MM.1S (cell line): ENCODE data around the gene SCMH1.
A peak's percentile ranks its signal among the peaks of the same experiment; 100 is the strongest.

Experiments
- DNase-seq: peaks from one replicate; pipeline ENCODE4 v3.0.0-alpha.2; 2015
- H2AFZ ChIP-seq: fragments of 300-600 bp; sonication (generic); 2 replicates; pipeline ENCODE4 v1.6.0; 2016; ENCODE audit warnings: antibody characterized with exemption, low read length
- H3F3A ChIP-seq: fragments of 300-600 bp; sonication (generic); 2 replicates; pipeline ENCODE4 v1.6.1; 2016; ENCODE audit warnings: mild to moderate bottlenecking, antibody characterized with exemption, low read length, moderate library complexity, mixed read lengths; ENCODE audit not compliant: insufficient read depth
- H3K27ac ChIP-seq: fragments of 300-600 bp; sonication (generic); 2 replicates; pipeline ENCODE4 v1.5.1; 2016; ENCODE audit warnings: mild to moderate bottlenecking, low read length
- H3K27me3 ChIP-seq: fragments of 300-600 bp; sonication (generic); replicated peaks from 2 replicates; pipeline ENCODE4 v1.6.0; 2016; ENCODE audit warnings: low read length; ENCODE audit not compliant: insufficient read depth
- H3K36me3 ChIP-seq: fragments of 300-600 bp; sonication (generic); replicated peaks from 2 replicates; pipeline ENCODE4 v1.6.1; 2016; ENCODE audit warnings: mild to moderate bottlenecking, low read length, mixed read lengths; ENCODE audit not compliant: insufficient read depth
- H3K4me1 ChIP-seq: fragments of 300-600 bp; sonication (generic); 2 replicates; pipeline ENCODE4 v1.6.1; 2016; ENCODE audit warnings: low read length, mixed read lengths
- H3K4me2 ChIP-seq: fragments of 300-600 bp; sonication (generic); 2 replicates; pipeline ENCODE4 v1.6.0; 2016; ENCODE audit warnings: low read depth, low read length
- H3K4me3 ChIP-seq: fragments of 300-600 bp; sonication (generic); 2 replicates; pipeline ENCODE4 v1.5.1; 2016; ENCODE audit warnings: low read length, mixed read lengths
- H3K79me2 ChIP-seq: fragments of 300-600 bp; sonication (generic); 2 replicates; pipeline ENCODE4 v1.6.1; 2016; ENCODE audit warnings: mixed run types, low read length, mixed read lengths
- H3K9ac ChIP-seq: fragments of 300-600 bp; sonication (generic); 2 replicates; pipeline ENCODE4 v1.6.1; 2016; ENCODE audit warnings: low read length, mixed read lengths
- H3K9me2 ChIP-seq: fragments of 300-600 bp; sonication (generic); replicated peaks from 2 replicates; pipeline ENCODE4 v1.6.1; 2016; ENCODE audit warnings: mild to moderate bottlenecking, low read length, mixed read lengths; ENCODE audit not compliant: insufficient read depth
- H3K9me3 ChIP-seq: fragments of 300-600 bp; sonication (generic); replicated peaks from 2 replicates; pipeline ENCODE4 v1.6.1; 2016; ENCODE audit warnings: mild to moderate bottlenecking, low read length, mixed read lengths; ENCODE audit not compliant: insufficient read depth
- H4K20me1 ChIP-seq: fragments of 300-600 bp; sonication (generic); 2 replicates; pipeline ENCODE4 v1.6.1; 2016; ENCODE audit warnings: mild to moderate bottlenecking, low read length, moderate library complexity, mixed read lengths; ENCODE audit not compliant: insufficient read depth
- CTCF ChIP-seq: fragments of 300-600 bp; sonication (generic); IDR thresholded peaks from 2 replicates; pipeline ENCODE4 v1.5.1; 2016; ENCODE audit warnings: antibody characterized with exemption, low read length, mixed read lengths
- EZH2 ChIP-seq: fragments of 300-600 bp; sonication (generic); optimal IDR thresholded peaks from 2 replicates; pipeline ENCODE3; 2017; ENCODE audit warnings: low read depth, mild to moderate bottlenecking, antibody characterized with exemption, low read length, mixed read lengths
- EZH2phosphoT487 ChIP-seq: fragments of 300-600 bp; sonication (generic); IDR thresholded peaks from 2 replicates; pipeline ENCODE4 v1.6.1; 2018; ENCODE audit warnings: antibody characterized with exemption, low read length

Gene SCMH1

GRCh38 chr1:41268154-41268770, 26.2 kb upstream of the SCMH1 start:
- H2AFZ ChIP-seq = 0 out of 2 replicates have a peak overlapping the region, but pooled peaks have one; percentile 22
- no peaks in the 10 kb centered on the region for H3K27me3 ChIP-seq
- no peaks in the 10 kb centered on the region for H3K79me2 ChIP-seq
- no peak overlapping the region for H3K9ac ChIP-seq
- no peak overlapping the region for H3K4me3 ChIP-seq
- no peaks in the 10 kb centered on the region for H3K36me3 ChIP-seq
- H3F3A ChIP-seq = no peaks in the 10 kb centered on the region
- H3K4me2 ChIP-seq = peak overlapping the region; percentile 40; the same call in 1 of the 2 replicates
- no peaks in the 10 kb centered on the region for H4K20me1 ChIP-seq
- TF ChIP-seq CTCF = peak; percentile 97
- no peak for TF ChIP-seq EZH2
- H3K9me3 ChIP-seq = no peaks in the 10 kb centered on the region
- no peaks in the 10 kb centered on the region for H3K4me1 ChIP-seq
- H3K9me2 ChIP-seq = no peaks in the 10 kb centered on the region
- no peak overlapping the region for H3K27ac ChIP-seq
- peak; percentile 48 for DNase-seq

- no peak overlapping the region for H3K4me2 ChIP-seq
- H3K9me2 ChIP-seq = no peaks in the 10 kb centered on the region
- no peak for DNase-seq
- no peaks in the 10 kb centered on the region for H4K20me1 ChIP-seq
- no peak overlapping the region for H3K9ac ChIP-seq
- H2AFZ ChIP-seq = no peak overlapping the region
- H3K27me3 ChIP-seq = no peaks in the 10 kb centered on the region
- no peaks in the 10 kb centered on the region for H3K4me1 ChIP-seq
- no peaks in the 10 kb centered on the region for H3F3A ChIP-seq
- no peak for TF ChIP-seq EZH2phosphoT487
- TF ChIP-seq CTCF = no peak
- no peak for TF ChIP-seq EZH2
- no peak overlapping the region for H3K27ac ChIP-seq
- no peaks in the 10 kb centered on the region for H3K9me3 ChIP-seq
- no peak overlapping the region for H3K4me3 ChIP-seq
- H3K79me2 ChIP-seq = no peaks in the 10 kb centered on the region
- H3K36me3 ChIP-seq = no peaks in the 10 kb centered on the region
These were observed 20.0 kb upstream of the SCMH1 start for GRCh38 chr1:41261926-41262618.

GRCh38 chr1:41260768-41261167, 18.7 kb upstream of the SCMH1 start:
- no peaks in the 10 kb centered on the region for H3K9me2 ChIP-seq
- H3K9me3 ChIP-seq = no peaks in the 10 kb centered on the region
- no peaks in the 10 kb centered on the region for H4K20me1 ChIP-seq
- H3K9ac ChIP-seq = no peak overlapping the region
- H3F3A ChIP-seq = no peaks in the 10 kb centered on the region
- H3K27ac ChIP-seq = no peak overlapping the region
- TF ChIP-seq EZH2 = no peak
- TF ChIP-seq EZH2phosphoT487 = no peak
- no peak for TF ChIP-seq CTCF
- no peak overlapping the region for H2AFZ ChIP-seq
- no peak for DNase-seq
- H3K79me2 ChIP-seq = no peaks in the 10 kb centered on the region
- no peak overlapping the region for H3K4me2 ChIP-seq
- H3K27me3 ChIP-seq = no peaks in the 10 kb centered on the region
- H3K4me1 ChIP-seq = no peaks in the 10 kb centered on the region
- H3K36me3 ChIP-seq = no peaks in the 10 kb centered on the region
- no peak overlapping the region for H3K4me3 ChIP-seq
